SK-N-SH (cell line): ENCODE data around the gene TERT. TPM values are rescaled to one million over a fixed set of nuclear protein-coding genes. Genes with fewer than 3 reads are reported as not detected.
A peak's percentile ranks its signal among the peaks of the same experiment; 100 is the strongest.

Experiments used
- CTCF ChIA-PET: fragments of 300-600, 350-600 bp; formaldehyde crosslinking; extraction: SDS; loops from one replicate; lab custom pipeline; 2021; lab: Yijun Ruan, JAX
- POLR2A ChIA-PET: fragments of 350-600 bp; sonication (Branson Sonifier 250); formaldehyde crosslinking; extraction: SDS; loops from one replicate; lab custom pipeline; 2020; ENCODE audit warnings: antibody characterized with exemption, inconsistent platforms; lab: Yijun Ruan, JAX
- DNase-seq: peaks from one replicate; pipeline ENCODE4 v3.0.0; 2012
- H2AFZ ChIP-seq: fragments of 200-600 bp; sonication (generic); 2 replicates; pipeline ENCODE4 v1.8.1; 2016; ENCODE audit warnings: antibody characterized with exemption, mild to moderate bottlenecking, low read depth
- H3F3A ChIP-seq: fragments of 200-600 bp; sonication (generic); replicated peaks from 2 replicates; pipeline ENCODE3; 2016; ENCODE audit warnings: antibody characterized with exemption, mild to moderate bottlenecking; ENCODE audit not compliant: insufficient read depth
- H3K27ac ChIP-seq, 2 experiments: fragments of 200-500 bp in 1 of 2; fragments of 200-600 bp in 1 of 2; sonication (Bioruptor generic) in 1 of 2; sonication (generic), shearing (Covaris generic) in 1 of 2; 2 replicates each; pipeline versions ENCODE4 v1.5.1 to v1.6.1; 2014 to 2016; ENCODE audit warnings: low read depth in 2 of 2, inconsistent platforms in 1 of 2, low read length in 1 of 2, mild to moderate bottlenecking in 1 of 2, mixed read lengths in 1 of 2
- H3K27me3 ChIP-seq: fragments of 200-600 bp; sonication (generic), shearing (Covaris generic); 2 replicates; pipeline ENCODE4 v1.6.1; 2016; ENCODE audit warnings: mixed run types; ENCODE audit not compliant: insufficient read depth
- H3K36me3 ChIP-seq, 2 experiments: fragments of 200-500 bp in 1 of 2; fragments of 200-600 bp in 1 of 2; sonication (Bioruptor generic) in 1 of 2; sonication (generic) in 1 of 2; replicated peaks in 1 of 2; 2 replicates each; pipeline versions ENCODE3 to v1.5.1; 2014 to 2016; ENCODE audit warnings: low read length in 1 of 2, mild to moderate bottlenecking in 1 of 2; ENCODE audit not compliant: insufficient read depth in 2 of 2, control insufficient read depth in 1 of 2
- H3K4me1 ChIP-seq, 2 experiments: fragments of 200-500 bp in 1 of 2; fragments of 200-600 bp in 1 of 2; sonication (Bioruptor generic) in 1 of 2; sonication (generic), shearing (Covaris generic) in 1 of 2; 2 replicates each; pipeline versions ENCODE4 v1.5.1 to v1.6.1; 2014 to 2016; ENCODE audit warnings: low read depth in 1 of 2, low read length in 1 of 2, mixed run types in 1 of 2; ENCODE audit not compliant: insufficient read depth in 2 of 2, control insufficient read depth in 1 of 2
- H3K4me2 ChIP-seq: fragments of 200-600 bp; sonication (generic), shearing (Covaris generic); 2 replicates; pipeline ENCODE4 v1.6.1; 2017; ENCODE audit warnings: mixed run types
- H3K4me3 ChIP-seq, 2 experiments: fragments of 200-500 bp in 1 of 2; fragments of 200-600 bp in 1 of 2; sonication (Bioruptor generic) in 1 of 2; sonication (generic), shearing (Covaris generic) in 1 of 2; 2 replicates each; pipeline versions ENCODE4 v1.5.1 to v1.8.1; 2014 to 2016; ENCODE audit warnings: low read depth in 2 of 2, inconsistent platforms in 1 of 2, low read length in 1 of 2, mild to moderate bottlenecking in 1 of 2, mixed read lengths in 1 of 2, moderate library complexity in 1 of 2
- H3K79me2 ChIP-seq: fragments of 200-600 bp; sonication (generic); 2 replicates; pipeline ENCODE4 v1.8.1; 2017; ENCODE audit warnings: mild to moderate bottlenecking; ENCODE audit not compliant: insufficient read depth
- H3K9ac ChIP-seq: fragments of 200-600 bp; sonication (generic); 2 replicates; pipeline ENCODE4 v1.6.1; 2017; ENCODE audit warnings: mixed run types
- H3K9me2 ChIP-seq: fragments of 200-600 bp; sonication (generic); 2 replicates; pipeline ENCODE4 v1.6.1; 2017; ENCODE audit warnings: mixed run types
- H3K9me3 ChIP-seq: fragments of 200-600 bp; sonication (generic); 2 replicates; pipeline ENCODE4 v1.6.1; 2017; ENCODE audit warnings: mixed run types, mild to moderate bottlenecking, moderate library complexity
- H4K20me1 ChIP-seq: fragments of 200-600 bp; sonication (generic); 2 replicates; pipeline ENCODE4 v1.6.1; 2017; ENCODE audit warnings: mild to moderate bottlenecking, mixed run types; ENCODE audit not compliant: insufficient read depth
- CHD2 ChIP-seq: fragments of 150-350 bp; IDR thresholded peaks from 2 replicates; pipeline ENCODE4 v1.6.1; 2018; ENCODE audit warnings: low read length; ENCODE audit not compliant: partially characterized antibody
- CTCF ChIP-seq: fragments of 200-600 bp; sonication (generic); IDR thresholded peaks from 2 replicates; pipeline ENCODE4 v1.6.1; 2017; ENCODE audit warnings: antibody characterized with exemption, mild to moderate bottlenecking, moderate library complexity
- FOSL2 ChIP-seq: IDR thresholded peaks from 2 replicates; pipeline ENCODE4 v1.4.0; 2012; ENCODE audit warnings: low read depth, mild to moderate bottlenecking, moderate library complexity, borderline replicate concordance
- FOXJ3 ChIP-seq: sonication (generic); formaldehyde crosslinking; IDR thresholded peaks from 2 replicates; pipeline ENCODE4 v1.5.1; 2020; ENCODE audit warnings: mild to moderate bottlenecking, missing genetic modification reagents
- FOXM1 ChIP-seq: IDR thresholded peaks from 2 replicates; pipeline ENCODE4 v1.4.0; 2012; ENCODE audit warnings: low read depth, mild to moderate bottlenecking
- GABPA ChIP-seq: IDR thresholded peaks from 2 replicates; pipeline ENCODE4 v1.4.0; 2012; ENCODE audit warnings: low read depth, mild to moderate bottlenecking
- MAX ChIP-seq: IDR thresholded peaks from 2 replicates; pipeline ENCODE4 v1.4.0; 2012; ENCODE audit warnings: low read depth
- MEF2A ChIP-seq: IDR thresholded peaks from 2 replicates; pipeline ENCODE4 v1.4.0; 2012; ENCODE audit warnings: low read depth, borderline replicate concordance
- NFIC ChIP-seq: IDR thresholded peaks from 2 replicates; pipeline ENCODE4 v1.4.0; 2012; ENCODE audit warnings: borderline replicate concordance
- NRF1 ChIP-seq: IDR thresholded peaks from 2 replicates; pipeline ENCODE4 v1.6.1; 2012; ENCODE audit warnings: low read depth, mild to moderate bottlenecking, low read length
- PBX3 ChIP-seq: IDR thresholded peaks from 2 replicates; pipeline ENCODE4; 2012
- RAD21 ChIP-seq: IDR thresholded peaks from 2 replicates; pipeline ENCODE4 v1.6.1; 2012; ENCODE audit warnings: mild to moderate bottlenecking, low read length
- RCOR1 ChIP-seq: fragments of 150-350 bp; IDR thresholded peaks from 2 replicates; pipeline ENCODE4 v1.6.1; 2017; ENCODE audit warnings: antibody characterized with exemption, low read length
- RXRA ChIP-seq: IDR thresholded peaks from 2 replicates; pipeline ENCODE4 v1.4.0; 2012; ENCODE audit warnings: low read depth, mild to moderate bottlenecking, borderline replicate concordance
- SIN3A ChIP-seq: IDR thresholded peaks from 2 replicates; pipeline ENCODE4 v1.6.1; 2012; ENCODE audit warnings: low read depth, mild to moderate bottlenecking, low read length, moderate library complexity, borderline replicate concordance
- SMC3 ChIP-seq: IDR thresholded peaks from 2 replicates; pipeline ENCODE4 v1.6.1; 2012; ENCODE audit warnings: low read depth, low read length, improper control_type of control experiment
- TAF1 ChIP-seq: IDR thresholded peaks from 2 replicates; pipeline ENCODE4 v1.6.1; 2012; ENCODE audit warnings: low read depth, mild to moderate bottlenecking, low read length, moderate library complexity, borderline replicate concordance
- TCF12 ChIP-seq: IDR thresholded peaks from 2 replicates; pipeline ENCODE4 v1.4.0; 2012
- TEAD4 ChIP-seq: IDR thresholded peaks from 2 replicates; pipeline ENCODE4 v1.4.0; 2012; ENCODE audit warnings: mild to moderate bottlenecking, borderline replicate concordance; ENCODE audit not compliant: insufficient read depth
- WGBS: methylation state at CpG from one replicate; pipeline ENCODE4 v1.1.6; 2017; ENCODE audit warnings: low lambda C conversion rate; 5-methylcytosine and 5-hydroxymethylcytosine counted together
- polyA plus RNA-seq, 3 experiments: library from polyadenylated mRNA; depleted of rRNA; stranded (reverse); fragments of >200 nt; gene quantifications; 2 replicates each; pipeline ENCODE4 v1.2.3, GENCODE V29; 2012

Gene TERT
- polyA plus RNA-seq, 1 of the 3 experiments (the other 2 are of a cell fraction): 2.4 TPM

GRCh38 chr5:1244976-1245375 is 49.9 kb downstream of the TERT start:
- Histone ChIP-seq H4K20me1 (no peaks in the 10 kb centered on the region), H3F3A (no peaks in the 10 kb centered on the region), H2AFZ (no peak overlapping the region)
- TF ChIP-seq RAD21 (peak; percentile 49), GABPA (no peak)
- TF ChIP-seq, all 33 proteins: peak for 1
- no peaks in the 10 kb centered on the region for H3K9me3 ChIP-seq
- no peak overlapping the region for H3K4me3 ChIP-seq
- no peak overlapping the region for H3K9ac ChIP-seq
- ChIA-PET POLR2A (no interaction called here), CTCF (interaction anchor here (2.8 kb wide), 1 partner anchor 71 kb away, joined by 12 read pairs; no protein-coding TSS in a partner anchor)
- H3K4me2 ChIP-seq: no peak overlapping the region
- H3K27me3 ChIP-seq: peaks cover 16% of the 10 kb centered on the region
- no peaks in the 10 kb centered on the region for H3K79me2 ChIP-seq
- H3K36me3 ChIP-seq: no peaks in the 10 kb centered on the region
- 50% methylated on average over 1 of the region's 10 CpGs for WGBS
- no peaks in the 10 kb centered on the region; a peak in 1 of 4 replicates for H3K4me1 ChIP-seq
- no peaks in the 10 kb centered on the region for H3K9me2 ChIP-seq
- no peak overlapping the region for H3K27ac ChIP-seq
- peak; percentile 74 for DNase-seq

GRCh38 chr5:1244255-1244654 is 50.6 kb downstream of the TERT start:
- H3K27ac ChIP-seq: no peak overlapping the region
- H3K4me3 ChIP-seq: no peak overlapping the region
- WGBS: 26% methylated on average over 15 of the region's 21 CpGs
- no peaks in the 10 kb centered on the region; a peak in 1 of 4 replicates for H3K4me1 ChIP-seq
- TF ChIP-seq MAX (no peak), RCOR1 (no peak), CHD2 (no peak), FOXM1 (no peak), TCF12 (no peak), SMC3 (no peak), RXRA (no peak), FOSL2 (no peak), NRF1 (no peak), NFIC (no peak), FOXJ3 (no peak), TAF1 (no peak), CTCF (no peak), MEF2A (no peak), PBX3 (no peak), TEAD4 (no peak), SIN3A (no peak)
- DNase-seq: no peak
- peaks cover 18% of the 10 kb centered on the region for H3K27me3 ChIP-seq
- CTCF ChIA-PET: interaction anchor here (2.8 kb wide), 1 partner anchor 70 kb away, joined by 12 read pairs; no protein-coding TSS in a partner anchor
- no peak overlapping the region for H3K4me2 ChIP-seq
- POLR2A ChIA-PET: no interaction called here
- H3F3A ChIP-seq: no peaks in the 10 kb centered on the region
- H4K20me1 ChIP-seq: no peaks in the 10 kb centered on the region
- no peak overlapping the region for H3K9ac ChIP-seq
- no peaks in the 10 kb centered on the region for H3K9me3 ChIP-seq
- H2AFZ ChIP-seq: no peak overlapping the region
- H3K79me2 ChIP-seq: no peaks in the 10 kb centered on the region
- no peaks in the 10 kb centered on the region for H3K36me3 ChIP-seq
- H3K9me2 ChIP-seq: no peaks in the 10 kb centered on the region
